Measurements from ENCODE around the gene CDHR5. TPM values are rescaled to one million over a fixed set of nuclear protein-coding genes. Genes with fewer than 3 reads are reported as not detected.
A peak's percentile ranks its signal among the peaks of the same experiment; 100 is the strongest.

Gene CDHR5
- total and polyA plus RNA-seq, 9 of the 15 experiments (the other 6 are each of a cell fraction or from before 2014, with no cell fraction given) = 0.16 TPM; not detected in 8

- WGBS (ENCODE audit: insufficient coverage, low coverage, missing lambda C conversion rate) = 87% methylated on average over 16 of the region's 16 CpGs
- H2AFZ ChIP-seq (ENCODE audit: low read depth, low read length) = no peak overlapping the region
- no peak overlapping the region for H3K4me3 ChIP-seq
- ATAC-seq (no peak), FAIRE-seq (no peak), DNase-seq (ENCODE audit: extremely low read depth in 1 of 4, low spot score in 3 of 4) (no peak)
- intact Hi-C loops (cut with micrococcal nuclease) (no loop called here), in situ Hi-C loops (cut with MboI) (no loop called here)
- POLR2A ChIA-PET = interaction anchor here (0.9 kb wide), 1 partner anchor 9 kb away, joined by 3 read pairs; no protein-coding TSS in a partner anchor
- H3K27me3 ChIP-seq (ENCODE audit: control insufficient read depth in 2 of 2, insufficient read depth in 2 of 2, low read length in 2 of 2) = no peaks in the 10 kb centered on the region
- no peak overlapping the region; the same call in 1 of the 2 replicates for H3K4me2 ChIP-seq (ENCODE audit: insufficient read depth, low read length)
- peaks cover 12% of the 10 kb centered on the region; the same call in 2 of the 3 replicates for H3K36me3 ChIP-seq (ENCODE audit: control insufficient read depth, insufficient read depth, low read length)
- no peaks in the 10 kb centered on the region for H3K9me1 ChIP-seq (ENCODE audit: control insufficient read depth, insufficient read depth, low read length)
- no peak overlapping the region for H3K27ac ChIP-seq (ENCODE audit: extremely low read depth, low read depth, low read length)
- BruUV-seq (replicated peaks) = no TSS peak
- peaks cover 34 to 66% of the 10 kb centered on the region in 2 experiments for H3K4me1 ChIP-seq (replicated peaks in 1 of 2; ENCODE audit: control insufficient read depth in 2 of 2, insufficient read depth in 2 of 2, low read length in 2 of 2)
- CTCF ChIA-PET (ENCODE audit: low intra/inter-chr PET ratio) = no interaction called here
- peak overlapping the region in 1 of 2 experiments; percentile 70; a peak in 2 of 4 replicates for H3K9ac ChIP-seq (ENCODE audit: insufficient read depth in 1 of 2, low read depth in 2 of 2, low read length in 2 of 2)
- no peaks in the 10 kb centered on the region for H3K9me3 ChIP-seq (replicated peaks; ENCODE audit: control insufficient read depth, insufficient read depth, low read depth, low read length)
- peaks cover 15% of the 10 kb centered on the region for H4K20me1 ChIP-seq (replicated peaks; ENCODE audit: control insufficient read depth, insufficient read depth, low read length)
- H3K79me2 ChIP-seq (ENCODE audit: control insufficient read depth, insufficient read depth, low read length) = peaks cover 45% of the 10 kb centered on the region
- no peak for TF ChIP-seq ZNF274 (IDR thresholded peaks at IDR 0.05; ENCODE audit: borderline replicate concordance, low read depth, low read length)
- TF ChIP-seq NR2C2 (CRISPR knock-in tag; IDR thresholded peaks at IDR 0.05) = no peak
- TF ChIP-seq NR2C2 (tag; IDR thresholded peaks at IDR 0.05) = no peak
- no peak for TF ChIP-seq MAFF (IDR thresholded peaks at IDR 0.05; ENCODE audit: low read length)
- TF ChIP-seq ATF7 (IDR thresholded peaks at IDR 0.05) = no peak
- no peak for TF ChIP-seq DACH1 (IDR thresholded peaks at IDR 0.05; ENCODE audit: partially characterized antibody)
- TF ChIP-seq HDAC3 (IDR thresholded peaks at IDR 0.05; ENCODE audit: borderline replicate concordance, partially characterized antibody) = no peak
- TF ChIP-seq PTTG1 (tag; IDR thresholded peaks at IDR 0.05; ENCODE audit: low read depth) = no peak
- TF ChIP-seq CGGBP1 (CRISPR knock-in tag; IDR thresholded peaks at IDR 0.05) = no peak
- TF ChIP-seq FOXA3 (CRISPR knock-in tag; conservative IDR thresholded peaks at IDR 0.05 in 1 of 2, IDR thresholded peaks at IDR 0.05 in 1 of 2) = no peak
- TF ChIP-seq HDAC6 (IDR thresholded peaks at IDR 0.05; ENCODE audit: low read depth, low read length) = no peak
- TF ChIP-seq ZBTB40 (IDR thresholded peaks at IDR 0.05) = no peak
- no peak for TF ChIP-seq ZBTB40 (CRISPR knock-in tag; IDR thresholded peaks at IDR 0.05)
- TF ChIP-seq FOXA1 (IDR thresholded peaks at IDR 0.05; ENCODE audit: borderline replicate concordance) = no peak
These were observed 51.5 kb downstream of the CDHR5 start for GRCh38 chr11:573146-573759.
